Uterus (tissue), 2 donors: Measurements from ENCODE around the gene DNAAF3.

Experiments used
- CTCF ChIP-seq, 4 experiments: fragments of 200-600 bp in 2 of 4; fragments of 450-650 bp in 2 of 4; sonication (generic) in 2 of 4; IDR thresholded peaks; one replicate each; pipeline ENCODE4 v1.5.1; 2016 to 2019; ENCODE audit warnings: antibody characterized with exemption in 4 of 4, mild to moderate bottlenecking in 2 of 4, moderate library complexity in 1 of 4
- POLR2A ChIP-seq, 2 donors: fragments of 450-650 bp; IDR thresholded peaks; one replicate each; pipeline ENCODE4 v1.6.1; 2016; ENCODE audit warnings: antibody characterized with exemption in 2 of 2, mild to moderate bottlenecking in 1 of 2, moderate library complexity in 1 of 2

GRCh38 chr19:55188625-55189024 is 22.2 kb upstream of the DNAAF3 start:
- TF ChIP-seq CTCF (IDR thresholded peaks at IDR 0.05) (no peak), POLR2A (IDR thresholded peaks at IDR 0.05) (no peak)
